ENCODE results near the gene SH3GL1.

Gene SH3GL1

GRCh38 chr19:4368128-4368820, 32.1 kb downstream of the SH3GL1 start:
- Histone ChIP-seq H3K4me3 (ENCODE audit: severe bottlenecking) (no peak overlapping the region), H3K4me1 (ENCODE audit: insufficient read depth, poor library complexity, severe bottlenecking) (peaks cover 16% of the 10 kb centered on the region), H3K36me3 (ENCODE audit: low read depth) (peaks cover 32% of the 10 kb centered on the region), H3K27me3 (ENCODE audit: insufficient read depth, poor library complexity, severe bottlenecking) (no peaks in the 10 kb centered on the region), H3K9me3 (ENCODE audit: severe bottlenecking) (no peaks in the 10 kb centered on the region), H3K27ac (ENCODE audit: poor library complexity, severe bottlenecking) (peak overlapping the region; percentile 91)
- DNase-seq (ENCODE audit: low spot score): peak; percentile 47
- no peak for ATAC-seq (ENCODE audit: low read depth)
- TF ChIP-seq CTCF (IDR thresholded peaks at IDR 0.05; ENCODE audit: poor library complexity, severe bottlenecking): no peak

GRCh38 chr19:4367781-4368127, 32.6 kb downstream of the SH3GL1 start:
- DNase-seq (ENCODE audit: low spot score) (no peak), ATAC-seq (ENCODE audit: low read depth) (no peak)
- H3K27me3 ChIP-seq (ENCODE audit: insufficient read depth, poor library complexity, severe bottlenecking): no peaks in the 10 kb centered on the region
- H3K4me3 ChIP-seq (ENCODE audit: severe bottlenecking): no peak overlapping the region
- H3K9me3 ChIP-seq (ENCODE audit: severe bottlenecking): no peaks in the 10 kb centered on the region
- H3K27ac ChIP-seq (ENCODE audit: poor library complexity, severe bottlenecking): peak overlapping the region; percentile 91
- TF ChIP-seq CTCF (IDR thresholded peaks at IDR 0.05; ENCODE audit: poor library complexity, severe bottlenecking): no peak
- peaks cover 16% of the 10 kb centered on the region for H3K4me1 ChIP-seq (ENCODE audit: insufficient read depth, poor library complexity, severe bottlenecking)
- H3K36me3 ChIP-seq (ENCODE audit: low read depth): peaks cover 35% of the 10 kb centered on the region

- no peak for TF ChIP-seq CTCF (IDR thresholded peaks at IDR 0.05; ENCODE audit: poor library complexity, severe bottlenecking)
- DNase-seq (ENCODE audit: low spot score) (peak; percentile 44), ATAC-seq (ENCODE audit: low read depth) (no peak)
- no peak overlapping the region for H3K4me3 ChIP-seq (ENCODE audit: severe bottlenecking)
- H3K4me1 ChIP-seq (ENCODE audit: insufficient read depth, poor library complexity, severe bottlenecking): peaks cover 16% of the 10 kb centered on the region
- no peaks in the 10 kb centered on the region for H3K27me3 ChIP-seq (ENCODE audit: insufficient read depth, poor library complexity, severe bottlenecking)
- no peaks in the 10 kb centered on the region for H3K9me3 ChIP-seq (ENCODE audit: severe bottlenecking)
- peaks cover 40% of the 10 kb centered on the region for H3K36me3 ChIP-seq (ENCODE audit: low read depth)
- H3K27ac ChIP-seq (ENCODE audit: poor library complexity, severe bottlenecking): peak overlapping the region; percentile 91
Measured at GRCh38 chr19:4367336-4367723, 33.0 kb downstream of the SH3GL1 start.

DNA sequence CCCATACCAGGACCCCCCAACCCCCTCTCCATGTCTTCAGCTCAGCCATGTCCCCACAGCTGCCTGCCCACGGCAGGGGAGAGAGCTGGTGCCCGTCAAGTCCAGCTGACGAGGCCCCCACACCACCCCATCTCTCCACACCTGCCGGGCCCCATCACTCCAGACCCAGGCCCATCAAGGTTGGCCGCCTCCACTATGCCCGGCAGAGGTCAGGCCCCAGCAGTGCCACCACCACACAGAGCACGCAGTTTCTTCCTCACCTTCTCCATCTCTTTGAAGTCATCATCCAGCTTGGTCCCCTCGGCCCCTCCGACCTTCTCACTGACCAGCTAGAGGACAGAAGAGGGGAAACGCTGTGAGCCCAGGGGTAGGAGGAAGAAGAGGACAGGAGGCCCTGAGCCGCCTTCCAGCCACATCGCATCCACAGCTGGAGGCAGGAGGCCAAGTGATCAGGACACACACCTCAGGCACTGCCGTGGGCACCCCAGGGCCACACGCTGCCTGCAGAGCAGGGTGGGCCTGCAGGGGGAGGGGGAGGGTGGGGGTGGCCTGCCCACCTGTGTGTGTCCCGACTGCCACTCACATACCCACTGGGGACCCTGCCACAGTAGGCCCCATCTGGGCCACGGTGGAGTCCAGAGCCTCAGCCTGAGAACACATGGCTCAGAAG, 33.5 kb downstream of the SH3GL1 start:
- Histone ChIP-seq H3K4me1 (ENCODE audit: insufficient read depth, poor library complexity, severe bottlenecking) (peaks cover 16% of the 10 kb centered on the region), H3K4me3 (ENCODE audit: severe bottlenecking) (no peak overlapping the region), H3K27ac (ENCODE audit: poor library complexity, severe bottlenecking) (no peak overlapping the region), H3K36me3 (ENCODE audit: low read depth) (peaks cover 45% of the 10 kb centered on the region), H3K9me3 (ENCODE audit: severe bottlenecking) (no peaks in the 10 kb centered on the region), H3K27me3 (ENCODE audit: insufficient read depth, poor library complexity, severe bottlenecking) (no peaks in the 10 kb centered on the region)
- ATAC-seq (ENCODE audit: low read depth) (no peak), DNase-seq (ENCODE audit: low spot score) (peak; percentile 50)
- TF ChIP-seq CTCF (IDR thresholded peaks at IDR 0.05; ENCODE audit: poor library complexity, severe bottlenecking): no peak

Data from RWPE2 (cell line).